SW480 (cell line): Measurements from ENCODE around the gene ASB5.

Experiments
- DNase-seq: peaks from one replicate; pipeline ENCODE4 v3.0.0-alpha.2; 2016; ENCODE audit warnings: low spot score

The ASB5 gene

DNA sequence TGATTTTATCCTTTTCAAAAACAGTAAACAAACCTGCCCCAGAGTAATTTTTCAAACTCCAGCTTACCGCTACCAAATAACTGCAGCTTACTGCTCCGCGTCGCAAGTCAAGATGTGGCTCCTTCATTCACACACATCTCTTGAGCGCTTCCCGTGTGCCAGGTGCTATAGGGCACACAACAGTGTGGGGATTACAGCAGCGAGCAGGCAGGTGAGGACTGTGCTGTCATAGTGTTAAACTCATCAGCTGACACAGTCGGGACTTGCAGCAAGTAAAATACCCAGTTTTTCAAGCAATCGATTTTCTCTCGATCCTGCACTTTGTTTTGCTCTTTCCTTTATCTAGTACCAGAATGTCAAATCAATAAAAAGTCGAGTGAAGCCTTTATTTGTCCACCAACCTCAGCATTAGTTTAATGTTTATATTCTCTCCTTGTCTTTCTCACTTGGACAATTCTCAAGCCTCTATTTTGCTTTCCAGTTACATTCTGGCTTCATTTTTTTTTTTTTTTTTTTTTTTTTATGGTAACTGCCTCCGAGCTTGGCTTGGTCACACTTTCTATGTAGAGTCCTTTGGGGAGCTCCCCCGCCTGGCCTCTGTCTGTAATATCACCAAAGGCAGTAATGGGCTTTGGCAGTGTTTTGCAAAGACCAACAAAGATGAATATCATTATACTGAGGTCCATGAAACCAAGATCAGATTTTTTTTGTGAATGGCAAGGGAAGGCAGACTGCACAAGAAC is 8.3 kb upstream of the ASB5 start:
- peak; percentile 55 for DNase-seq

DNA sequence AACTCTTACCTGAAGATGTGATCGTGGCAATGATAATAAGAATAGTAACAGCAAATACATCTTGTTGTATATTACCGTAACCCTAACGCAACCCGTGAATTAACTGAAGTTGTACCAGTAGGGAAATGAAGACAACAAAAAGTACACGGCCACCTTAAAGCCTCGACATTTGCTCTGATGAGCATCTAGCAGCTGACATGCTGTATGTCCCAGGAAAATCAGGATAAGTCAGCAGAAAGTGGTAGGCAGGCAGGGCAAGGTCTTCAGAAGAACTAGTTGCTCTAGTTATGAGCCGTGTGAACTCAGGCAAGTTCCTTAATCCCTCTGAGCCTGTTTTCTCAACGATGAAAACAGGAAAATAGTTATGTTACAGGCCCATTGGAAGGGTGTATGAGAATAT is 7.7 kb upstream of the ASB5 start:
- DNase-seq = no peak

DNA sequence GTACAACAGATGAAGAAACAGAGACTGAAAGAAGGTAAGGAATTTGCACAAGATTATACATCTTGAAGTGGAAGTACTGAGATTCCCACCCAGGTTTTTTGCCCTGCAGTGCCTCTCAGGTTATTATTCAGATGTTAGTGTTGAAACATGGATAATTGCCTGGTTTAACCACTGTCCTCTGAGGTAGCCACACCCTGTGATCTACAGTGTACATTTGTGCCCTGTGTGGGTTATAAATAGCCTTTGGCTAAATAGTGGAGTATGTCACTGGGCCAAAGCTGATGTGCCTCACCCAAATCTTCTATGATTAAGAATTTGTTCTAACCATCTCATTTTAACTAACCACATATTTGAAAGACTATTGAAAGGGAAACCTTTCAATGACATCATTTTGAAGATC is 5.4 kb upstream of the ASB5 start:
- DNase-seq = peak; percentile 52

DNA sequence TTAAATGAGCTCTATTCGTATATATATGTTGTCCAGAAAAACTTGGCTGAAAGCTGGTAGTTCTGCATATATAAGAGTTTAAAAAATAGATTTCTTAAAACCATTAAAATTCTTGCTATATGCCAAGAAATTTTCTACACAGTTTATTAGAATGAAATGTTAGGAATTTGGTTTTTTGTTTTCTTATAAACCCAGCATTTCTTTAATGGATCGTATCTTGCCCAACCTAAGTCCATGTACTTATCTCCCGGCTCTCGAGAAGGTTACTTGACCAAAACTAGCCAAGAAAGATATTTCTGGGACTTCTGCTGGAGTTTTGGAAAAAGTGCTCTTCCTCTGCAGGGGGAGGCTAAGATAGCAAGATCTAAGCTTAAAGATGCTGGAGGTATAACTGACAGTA is 4.7 kb upstream of the ASB5 start:
- no peak for DNase-seq

DNA sequence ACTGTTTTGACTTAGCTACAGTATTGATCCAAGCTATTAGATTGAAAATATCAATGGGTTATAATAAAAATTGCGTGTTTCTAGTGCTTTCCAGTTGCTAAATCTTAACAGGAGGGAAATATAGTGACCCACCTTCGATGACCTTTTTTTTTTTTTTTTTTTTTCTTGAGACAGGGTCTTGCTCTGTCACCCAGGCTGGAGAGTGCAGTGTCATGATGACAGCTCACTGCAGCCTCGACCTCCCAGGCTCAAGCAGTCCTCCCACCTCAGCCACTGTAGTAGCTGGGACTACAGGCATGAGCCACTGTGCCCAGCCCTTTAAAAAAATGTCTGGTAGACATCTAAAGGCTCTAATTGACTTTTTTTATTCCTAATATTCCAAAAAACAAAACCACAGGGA is 3.8 kb upstream of the ASB5 start:
- no peak for DNase-seq

DNA sequence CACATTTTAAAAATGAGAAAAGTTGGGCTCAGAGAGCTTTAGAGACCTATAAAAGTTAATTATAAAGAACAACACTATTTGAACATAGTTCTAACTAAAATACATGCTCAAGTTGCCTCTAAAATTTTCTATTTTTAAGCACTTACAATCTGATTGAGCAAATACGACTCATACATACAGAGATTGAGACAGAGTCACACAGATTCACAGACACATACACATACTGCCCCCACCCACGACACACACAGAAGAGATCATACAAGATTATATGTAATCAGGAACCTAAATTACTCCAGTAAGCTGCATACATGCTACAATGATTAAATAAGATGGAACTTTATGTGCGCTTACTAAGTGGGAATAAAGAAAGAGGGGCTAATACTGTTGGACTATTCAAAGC is 2.7 kb upstream of the ASB5 start:
- no peak for DNase-seq

DNA sequence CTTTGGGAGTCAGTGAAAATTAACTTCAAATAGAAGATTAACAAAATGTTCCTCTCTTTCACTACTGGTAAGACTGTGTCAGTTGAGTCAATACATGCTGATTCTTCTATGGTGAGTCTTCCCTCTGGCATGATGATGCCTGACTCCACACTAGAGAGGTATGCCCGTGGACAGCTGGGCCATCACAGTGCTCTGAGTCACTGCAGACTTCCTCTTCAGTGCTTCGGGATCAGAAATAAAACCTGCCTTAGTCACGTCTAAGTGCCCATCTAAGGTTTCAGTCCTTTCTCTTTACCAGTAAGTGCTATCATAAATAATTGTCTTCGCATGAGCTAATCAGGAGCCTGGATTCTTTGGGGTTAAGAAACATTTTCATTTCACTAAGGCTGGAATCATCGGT is 1.6 kb upstream of the ASB5 start:
- peak; percentile 56 for DNase-seq

DNA sequence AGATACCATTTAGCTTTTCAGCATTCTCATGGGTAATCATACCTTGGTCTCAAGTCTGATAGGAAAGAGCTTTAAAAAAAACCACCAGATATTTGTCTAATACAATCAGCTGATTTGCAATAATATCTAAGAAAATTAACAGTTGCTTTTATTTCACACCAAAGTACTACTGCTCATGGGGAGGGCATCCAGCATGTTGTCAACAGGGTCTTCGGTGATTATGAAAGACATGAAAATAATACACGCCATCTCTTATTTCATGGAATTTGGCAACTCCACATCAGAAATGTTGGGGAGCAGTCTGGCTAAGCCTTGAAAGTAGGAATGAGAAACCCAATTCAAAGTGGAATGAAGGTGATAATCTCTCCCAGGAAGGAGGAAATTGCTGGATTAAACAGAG is 3.0 kb downstream of the ASB5 start:
- no peak for DNase-seq

DNA sequence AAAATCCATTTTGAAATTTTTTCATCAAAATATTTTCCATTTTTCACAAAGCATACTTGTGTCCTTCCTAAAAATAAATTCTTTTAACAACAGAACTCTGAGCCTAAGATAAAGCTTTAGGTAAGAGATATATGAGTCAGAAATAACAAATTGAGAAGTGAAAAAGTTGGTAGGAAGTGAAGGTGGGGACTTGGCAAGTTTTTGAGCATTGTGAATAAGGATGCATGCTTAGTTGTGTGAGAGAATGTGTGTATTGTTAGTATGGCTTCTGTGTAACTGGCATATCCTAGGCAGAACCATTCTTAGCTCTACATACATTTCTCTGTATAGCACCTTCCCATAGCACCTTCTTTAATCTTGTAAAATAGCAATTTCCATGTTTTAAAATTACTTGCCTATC is 6.8 kb downstream of the ASB5 start:
- no peak for DNase-seq

DNA sequence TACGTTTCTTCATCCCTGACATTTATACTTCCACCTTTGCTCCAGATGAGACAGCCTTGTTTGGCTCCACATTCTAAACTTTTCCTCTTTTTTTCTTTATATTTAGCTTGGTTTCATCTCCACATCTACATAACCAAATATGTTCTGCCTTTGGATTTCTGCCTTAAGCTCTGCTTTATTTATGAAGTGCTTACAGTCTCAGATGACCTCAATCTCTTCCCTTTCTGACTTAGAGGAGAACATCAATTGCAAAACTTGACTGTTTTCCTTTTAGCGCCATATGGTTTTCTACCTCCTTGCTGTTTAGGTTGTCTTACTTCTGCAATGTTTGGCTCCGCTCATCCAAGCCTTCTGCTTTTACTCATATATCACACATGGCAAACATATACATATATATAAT is 7.5 kb downstream of the ASB5 start:
- no peak for DNase-seq

DNA sequence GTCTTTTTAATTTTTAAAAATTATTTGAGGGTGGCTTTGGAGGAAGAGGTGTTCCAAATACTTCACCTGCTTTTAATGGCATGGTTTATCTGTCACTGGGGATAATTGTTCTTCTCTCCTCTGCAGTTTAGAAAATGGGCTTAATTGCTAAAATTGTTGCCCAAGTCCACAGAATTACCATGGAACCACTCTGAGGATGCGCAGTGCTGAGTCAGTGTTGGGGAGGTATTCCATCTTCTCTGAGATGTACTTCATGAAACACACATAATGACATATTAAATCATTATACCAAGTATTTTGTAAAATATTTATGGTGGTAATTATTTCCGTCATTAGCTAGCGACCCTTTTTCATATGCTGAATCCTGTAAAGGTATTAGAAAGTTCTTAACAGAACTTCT is 8.0 kb downstream of the ASB5 start:
- DNase-seq = no peak

DNA sequence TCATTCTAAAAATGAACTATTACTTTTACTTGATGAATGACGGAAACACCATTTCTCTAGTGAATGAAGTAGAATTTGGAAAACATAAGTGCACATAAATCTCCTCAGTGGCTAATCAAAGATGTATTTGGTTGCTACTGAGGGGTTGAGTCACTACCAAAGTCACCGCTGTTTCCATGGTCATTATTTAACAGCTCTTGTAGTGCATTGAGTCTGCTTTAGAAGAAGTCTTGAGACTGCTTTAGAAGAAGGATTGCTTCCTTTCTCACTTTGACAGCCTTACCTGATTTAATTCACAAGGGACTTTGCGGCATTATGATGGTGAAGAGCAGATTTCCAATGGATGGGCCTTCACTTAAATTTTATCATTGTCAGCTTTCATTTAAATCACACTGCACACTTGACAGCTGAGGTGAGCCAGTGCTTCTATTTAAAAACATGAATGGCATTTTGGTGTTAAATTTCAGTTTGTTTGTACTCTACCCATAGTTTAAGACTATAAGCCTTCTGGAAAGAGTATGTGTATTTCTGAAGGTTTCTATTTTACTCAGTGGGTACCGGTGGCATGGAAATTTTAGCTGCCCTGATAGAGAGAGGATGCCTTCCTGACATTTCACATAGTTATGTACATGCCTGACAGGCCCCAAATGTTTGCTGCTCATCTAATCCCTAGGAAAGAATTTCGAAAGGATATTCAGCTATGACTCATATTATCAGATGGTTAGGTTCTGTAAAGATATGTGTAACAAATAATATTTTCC is 9.5 kb downstream of the ASB5 start:
- DNase-seq = no peak

DNA sequence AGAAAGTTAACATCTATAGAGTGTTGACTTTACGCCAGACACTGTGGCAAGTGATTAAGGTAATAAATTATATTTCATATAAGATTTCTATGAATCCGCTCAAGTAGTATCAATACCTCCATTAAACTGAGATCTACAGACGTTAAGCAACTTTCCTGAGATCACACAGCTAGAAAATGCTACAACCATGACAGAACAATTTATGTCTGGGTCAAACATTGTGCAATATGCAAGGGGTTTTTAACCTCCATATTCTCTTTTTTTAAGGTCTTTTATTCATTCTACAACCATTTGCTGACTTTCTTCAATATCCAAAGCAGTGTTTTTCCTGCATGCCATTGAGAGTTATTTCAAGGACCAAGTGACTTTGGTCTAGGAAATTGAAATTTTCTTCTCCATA is 10.9 kb downstream of the ASB5 start:
- no peak for DNase-seq

DNA sequence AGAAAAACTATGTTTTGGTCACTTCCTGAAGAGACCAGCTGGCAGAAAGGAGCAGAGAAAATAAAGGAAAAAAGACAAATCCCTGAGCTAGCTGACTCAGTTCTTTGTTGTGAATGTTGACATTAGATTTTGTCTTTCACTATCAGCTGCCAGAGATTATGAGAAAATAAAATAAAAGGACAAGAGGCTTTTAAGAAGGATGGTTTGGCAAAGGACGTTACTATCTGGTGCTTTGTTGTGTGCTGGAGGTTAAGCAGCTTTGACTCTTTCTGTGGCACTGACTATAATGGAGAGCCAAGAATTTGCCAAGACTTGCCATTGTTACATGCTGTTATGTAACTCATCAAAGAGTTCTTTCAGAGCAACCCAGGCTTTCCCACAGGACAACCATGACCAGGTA is 12.1 kb downstream of the ASB5 start:
- DNase-seq = no peak

DNA sequence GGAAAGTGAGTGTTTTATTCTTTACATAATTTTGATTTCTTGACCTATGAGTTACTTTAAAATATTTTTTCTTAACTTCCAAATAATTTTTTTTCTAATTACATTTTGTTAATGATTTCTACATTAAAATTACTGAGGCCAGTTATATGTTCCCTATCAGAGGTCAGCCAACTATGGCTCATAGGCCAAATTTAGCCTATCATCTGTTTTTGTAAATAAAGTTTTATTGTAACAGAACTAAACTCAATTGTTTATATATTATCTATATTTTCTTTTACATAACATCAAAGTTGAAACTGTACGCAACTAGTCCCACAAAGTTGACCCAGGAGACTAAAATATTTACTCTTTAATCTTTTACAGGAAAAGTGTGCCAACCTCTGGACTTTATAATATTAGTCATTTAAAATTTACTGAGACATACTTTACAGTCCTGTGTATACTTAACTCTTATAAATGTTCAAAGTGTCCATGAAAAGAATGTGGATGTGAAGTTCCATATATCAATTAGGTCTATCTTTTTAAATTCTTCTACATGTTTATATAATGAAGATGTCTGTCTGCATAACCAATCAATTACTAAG is 26.2 kb downstream of the ASB5 start:
- DNase-seq = no peak

DNA sequence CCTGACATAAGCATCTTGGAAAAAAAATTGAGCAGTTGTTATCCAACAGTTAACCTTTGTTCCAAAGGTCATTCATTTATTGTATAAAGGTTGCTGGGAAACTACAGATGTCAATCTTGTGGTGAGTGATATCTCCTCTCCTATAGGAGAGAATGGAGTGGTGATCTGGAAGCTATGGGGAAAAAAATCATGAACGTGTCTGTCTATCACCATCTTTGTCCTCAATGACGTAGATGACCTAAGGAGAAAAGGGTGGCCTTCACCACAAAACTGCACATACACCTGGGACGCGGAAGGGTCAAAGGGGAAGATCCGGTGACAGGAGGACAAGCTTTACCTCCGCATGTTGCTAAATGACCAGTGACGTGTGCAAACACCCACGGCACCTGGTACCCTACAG is 27.3 kb downstream of the ASB5 start:
- DNase-seq = no peak

DNA sequence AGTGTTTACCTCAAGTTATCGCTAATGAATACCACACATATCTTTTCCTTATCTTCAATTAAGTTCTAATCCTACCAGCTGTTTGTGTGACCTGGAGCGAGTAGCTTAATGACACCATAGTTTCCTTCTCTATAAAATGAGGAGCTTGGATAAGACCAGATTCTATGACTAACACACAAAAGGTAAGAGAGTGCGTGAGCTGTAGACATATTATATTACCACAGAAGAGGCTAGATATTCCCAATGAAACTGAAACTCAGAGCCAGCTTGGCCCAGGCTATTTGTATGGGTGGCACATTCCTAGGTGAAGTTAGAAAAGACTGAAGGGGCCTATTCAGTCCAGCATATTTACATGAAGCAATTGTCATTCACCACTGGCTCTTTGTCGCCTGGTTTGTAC is 30.2 kb downstream of the ASB5 start:
- no peak for DNase-seq

DNA sequence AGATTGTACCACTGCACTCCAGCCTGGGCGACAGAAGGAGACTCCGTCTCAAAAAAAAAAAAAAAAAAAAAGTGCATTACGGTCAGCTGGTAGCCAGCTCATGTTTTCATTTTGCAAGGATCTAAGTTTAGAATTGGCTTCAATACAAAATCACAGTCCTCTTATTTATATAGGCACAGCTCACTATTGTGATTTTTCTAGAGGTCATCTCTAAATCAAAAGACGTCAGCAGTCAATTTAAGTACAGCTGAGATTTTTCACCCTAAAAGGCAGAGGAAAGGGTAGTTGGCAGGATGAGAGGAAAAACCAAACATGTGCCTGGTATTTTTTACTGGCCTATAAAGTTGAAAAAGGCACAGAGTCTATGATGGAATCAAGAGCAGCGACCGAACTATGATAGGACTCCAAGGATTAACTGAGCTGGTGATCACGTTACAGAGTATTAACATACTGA is 30.8 kb downstream of the ASB5 start:
- no peak for DNase-seq

DNA sequence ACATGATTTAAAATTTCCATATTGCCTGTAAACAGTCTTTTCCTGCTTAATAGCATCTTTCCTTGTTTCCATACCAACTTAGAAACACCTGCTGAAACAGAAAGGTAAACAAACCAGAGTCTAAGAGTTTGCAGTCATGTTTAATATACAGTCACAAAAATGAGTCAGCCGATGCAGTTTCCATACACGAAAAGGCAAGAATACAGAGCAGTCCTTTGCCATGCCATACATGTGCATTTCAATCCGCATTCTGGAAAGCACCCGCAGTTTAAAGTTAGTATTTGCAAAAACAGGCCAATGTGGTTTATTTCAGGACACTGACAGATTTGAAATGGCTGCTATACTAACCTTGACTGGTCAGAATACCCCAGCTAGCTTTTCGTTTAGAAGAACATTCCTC is 32.1 kb downstream of the ASB5 start:
- no peak for DNase-seq

DNA sequence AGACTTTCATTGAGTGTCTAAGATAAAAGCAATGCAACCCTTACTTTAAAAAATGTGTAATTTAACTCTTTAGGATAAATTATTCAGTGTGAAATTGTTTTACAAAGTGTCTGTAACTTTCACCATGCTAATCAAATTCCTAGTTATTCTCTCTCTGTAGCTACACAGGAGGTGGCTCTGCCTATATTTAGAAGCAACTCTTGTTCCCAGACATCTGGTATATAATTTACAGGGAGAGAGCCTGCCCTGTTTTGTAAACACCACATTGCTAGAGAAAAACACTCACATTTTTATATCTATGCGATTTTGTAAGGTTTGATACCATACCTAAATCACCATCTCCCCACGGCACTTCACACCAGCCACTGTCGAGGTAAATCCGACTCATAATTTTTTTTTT is 38.2 kb downstream of the ASB5 start:
- DNase-seq = no peak

DNA sequence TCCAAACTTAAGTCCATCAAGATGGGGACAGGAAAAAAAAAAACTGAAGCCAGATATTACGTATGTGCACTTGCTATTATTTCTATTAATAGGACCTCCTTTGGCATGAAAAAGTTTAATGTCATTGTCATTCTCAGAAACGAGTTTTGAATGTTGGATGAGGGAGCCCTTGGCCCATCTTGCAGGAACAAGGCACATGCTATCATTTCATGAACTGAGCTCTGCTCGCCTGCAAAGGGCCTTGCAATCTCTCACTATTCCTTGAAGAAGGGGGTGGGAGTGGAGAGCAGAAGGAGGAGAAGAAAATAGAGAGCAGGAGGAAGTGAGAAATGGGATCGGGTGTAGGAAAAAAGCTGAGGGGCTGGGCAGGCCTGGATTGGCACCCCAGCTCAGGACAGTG is 39.4 kb downstream of the ASB5 start:
- no peak for DNase-seq

DNA sequence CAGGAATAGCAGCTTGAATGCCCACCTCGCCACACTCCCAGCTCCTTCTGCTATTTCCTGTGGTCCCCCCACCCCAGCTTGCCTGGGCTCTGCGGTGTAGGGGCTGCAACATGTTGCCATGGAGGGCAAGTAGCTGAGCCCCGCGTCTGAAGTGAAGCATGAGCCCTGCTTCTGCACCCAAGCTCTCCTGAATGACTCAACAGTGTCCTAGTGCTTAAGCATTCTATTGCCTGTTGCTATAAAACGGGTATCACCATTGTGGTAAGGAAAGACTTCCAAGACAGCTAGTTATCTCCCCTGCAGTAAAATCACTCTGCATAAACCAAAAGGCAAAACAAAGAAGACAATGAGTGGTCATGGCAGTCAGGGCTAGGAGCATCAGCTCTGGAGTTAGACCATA is 42.3 kb downstream of the ASB5 start:
- DNase-seq = no peak

DNA sequence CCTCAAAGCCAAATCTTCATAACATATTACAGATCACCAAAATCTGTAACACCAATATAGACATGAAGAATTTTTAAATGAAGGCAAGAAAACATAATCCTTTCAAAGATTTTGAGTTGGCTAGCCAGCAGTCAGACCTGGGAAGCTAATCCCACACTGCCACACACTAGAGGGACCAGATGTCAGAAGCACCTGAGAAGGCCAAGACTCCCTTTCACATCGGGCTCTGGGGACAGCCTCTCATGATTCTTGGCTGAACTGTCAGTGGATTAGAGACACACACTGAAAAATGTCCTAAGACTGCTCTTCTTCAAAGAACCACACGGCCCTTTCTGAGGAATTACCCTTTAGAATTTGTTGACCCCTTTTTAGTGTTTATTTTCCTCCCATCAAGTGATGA is 45.5 kb downstream of the ASB5 start:
- DNase-seq = no peak

DNA sequence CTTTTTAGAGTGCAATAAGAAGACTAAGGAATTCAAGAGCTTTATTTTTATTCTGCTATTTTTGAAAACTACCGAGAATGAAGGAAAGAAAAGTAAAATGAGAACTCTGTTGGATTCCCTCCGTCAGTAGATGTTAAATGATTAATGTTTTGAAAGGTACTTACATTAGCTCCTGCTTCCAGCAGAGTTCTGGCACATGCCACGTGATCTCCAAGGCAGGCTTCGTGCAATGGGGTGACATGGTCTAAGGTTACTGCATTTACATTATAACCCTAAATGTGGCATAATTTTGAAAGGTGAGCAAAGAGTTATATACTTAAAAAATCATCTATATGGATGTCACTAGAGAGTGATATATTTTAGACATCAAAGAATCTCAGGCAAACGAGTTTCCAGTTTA is 46.9 kb downstream of the ASB5 start:
- no peak for DNase-seq
